B cell (primary cell): ENCODE data around the gene CABLES2. TPM values are rescaled to one million over a fixed set of nuclear protein-coding genes. Genes with fewer than 3 reads are reported as not detected.

ENCODE experiments used
- ATAC-seq: fragments of 200-7000 bp; cut with Tn5 transposase; one replicate; pipeline ENCODE4 v1.10.0; 2021; ENCODE audit warnings: low read depth, mild to moderate bottlenecking, moderate number of reproducible peaks, moderate library complexity
- CTCF ChIA-PET: fragments of 350-600 bp; sonication (Branson Sonifier 250); formaldehyde crosslinking; loops from one replicate; lab custom pipeline; 2021; ENCODE audit warnings: antibody characterized with exemption, inconsistent platforms; lab: Charles Lee
- POLR2A ChIA-PET: fragments of 350-600 bp; sonication (Branson Sonifier 250); formaldehyde crosslinking; loops from one replicate; lab custom pipeline; 2021; ENCODE audit warnings: antibody characterized with exemption; lab: Charles Lee
- DNase-seq: peaks from one replicate; pipeline ENCODE4 v3.0.0; 2013
- H2AFZ ChIP-seq: 2 replicates; pipeline ENCODE4 v1.6.1; 2012; ENCODE audit warnings: mild to moderate bottlenecking, low read depth, low read length; ENCODE audit not compliant: insufficient read depth, poor library complexity, severe bottlenecking
- H3K27ac ChIP-seq, 2 donors: 1 replicate in 1 of 2; 2 replicates in 1 of 2; pipeline ENCODE4 v1.5.1; 2012 to 2013; ENCODE audit warnings: low read length in 2 of 2, mild to moderate bottlenecking in 2 of 2, moderate library complexity in 1 of 2
- H3K27me3 ChIP-seq, 4 experiments: fragments of 200-600 bp in 1 of 4; sonication (generic) in 1 of 4; replicated peaks in 1 of 4; 1 replicate in 2 of 4; 2 replicates in 2 of 4; pipeline versions ENCODE4 v1.6.1 to v1.7.0; 2013 to 2016; ENCODE audit warnings: low read length in 3 of 4, mild to moderate bottlenecking in 2 of 4, mixed read lengths in 1 of 4, moderate library complexity in 1 of 4; ENCODE audit not compliant: insufficient read depth in 4 of 4, control insufficient read depth in 3 of 4; ENCODE audit errors: control extremely low read depth in 1 of 4
- H3K36me3 ChIP-seq, 2 experiments: replicated peaks in 1 of 2; 1 replicate in 1 of 2; 2 replicates in 1 of 2; pipeline versions ENCODE4 v1.6.1 to v1.7.1; 2013; ENCODE audit warnings: low read length in 1 of 2; ENCODE audit not compliant: insufficient read depth in 2 of 2, control insufficient read depth in 1 of 2; ENCODE audit errors: control extremely low read depth in 1 of 2, extremely low read depth in 1 of 2
- H3K4me1 ChIP-seq, 2 donors: fragments of 200-600 bp in 1 of 2; sonication (generic) in 1 of 2; 1 replicate in 1 of 2; 2 replicates in 1 of 2; pipeline versions ENCODE4 v1.5.1 to v1.6.1; 2013 to 2017; ENCODE audit warnings: low read length in 2 of 2; ENCODE audit not compliant: control insufficient read depth in 2 of 2, insufficient read depth in 2 of 2
- H3K4me2 ChIP-seq: replicated peaks from 2 replicates; pipeline ENCODE3; 2012; ENCODE audit warnings: mild to moderate bottlenecking, low read depth, low read length; ENCODE audit not compliant: poor library complexity, severe bottlenecking
- H3K4me3 ChIP-seq, 5 experiments: fragments of 200-600 bp in 1 of 5; sonication (generic) in 1 of 5; 1 replicate in 3 of 5; 2 replicates in 2 of 5; pipeline versions ENCODE4 v1.5.1 to v1.7.0; 2011 to 2016; ENCODE audit warnings: low read length in 4 of 5, mild to moderate bottlenecking in 4 of 5, low read depth in 2 of 5, control low read depth in 1 of 5, moderate library complexity in 1 of 5; ENCODE audit not compliant: insufficient read depth in 1 of 5; ENCODE audit errors: control extremely low read depth in 1 of 5, extremely low read depth in 1 of 5
- H3K79me2 ChIP-seq: fragments of 200-600 bp; sonication (generic); one replicate; pipeline ENCODE4 v1.6.0; 2016; ENCODE audit warnings: low read length; ENCODE audit not compliant: control insufficient read depth, insufficient read depth
- H3K9ac ChIP-seq: fragments of 200-600 bp; sonication (generic); 2 replicates; pipeline ENCODE4 v1.6.1; 2017; ENCODE audit warnings: mild to moderate bottlenecking, low read length, moderate library complexity
- H3K9me3 ChIP-seq, 3 donors: one replicate each; pipeline versions ENCODE4 v1.6.1 to v1.7.1; 2013; ENCODE audit warnings: low read length in 2 of 3; ENCODE audit not compliant: control insufficient read depth in 2 of 3, insufficient read depth in 1 of 3; ENCODE audit errors: control extremely low read depth in 1 of 3
- H4K20me1 ChIP-seq: 2 replicates; pipeline ENCODE4 v1.6.0; 2012; ENCODE audit warnings: mild to moderate bottlenecking, low read length; ENCODE audit not compliant: insufficient read depth, control insufficient read depth, poor library complexity, severe bottlenecking
- H3K27ac Mint-ChIP-seq: one replicate; pipeline ENCODE4 v1.8.0; 2021; ENCODE audit warnings: mixed read lengths
- H3K27me3 Mint-ChIP-seq: one replicate; pipeline ENCODE4 v1.8.0; 2021; ENCODE audit warnings: mixed read lengths
- H3K4me1 Mint-ChIP-seq: one replicate; pipeline ENCODE4 v1.8.0; 2021; ENCODE audit warnings: mixed read lengths
- H3K4me3 Mint-ChIP-seq: one replicate; pipeline ENCODE4 v1.8.0; 2021; ENCODE audit warnings: mixed read lengths
- H3K9me3 Mint-ChIP-seq: one replicate; pipeline ENCODE4 v1.8.0; 2022; ENCODE audit warnings: mixed read lengths; ENCODE audit not compliant: insufficient read depth
- EZH2 ChIP-seq: IDR thresholded peaks from 2 replicates; pipeline ENCODE4 v1.6.1; 2012; ENCODE audit warnings: borderline replicate concordance, low read depth, mild to moderate bottlenecking, moderate library complexity, low read length; ENCODE audit not compliant: insufficient read depth, poor library complexity, severe bottlenecking
- WGBS: methylation state at CpG from one replicate; pipeline ENCODE4 v1.1.5; 2013; ENCODE audit warnings: missing lambda C conversion rate; ENCODE audit not compliant: insufficient coverage; 5-methylcytosine and 5-hydroxymethylcytosine counted together
- intact Hi-C: fragments of 100-400 bp; cut with micrococcal nuclease; formaldehyde crosslinking; loops from one replicate; pipeline ENCODE4 v1.10.0; 2022
- polyA plus RNA-seq: library from polyadenylated mRNA; depleted of rRNA; stranded (reverse); fragments of >200 nt; gene quantifications from 2 replicates; pipeline ENCODE4 v1.2.3, GENCODE V29; 2012
- total RNA-seq, 2 donors: library from RNA; stranded (reverse); fragments of 120-200 nt in 1 of 2; gene quantifications; 1 replicate in 1 of 2; 2 replicates in 1 of 2; pipeline versions ENCODE4 v1.2.3 to v1.2.4, GENCODE V29; 2013 to 2022
- TF ChIP-seq, protein P1 (sequence below): fragments of 200-600 bp; IDR thresholded peaks from one replicate; pipeline ENCODE4 v1.8.0; 2022; ENCODE audit warnings: antibody characterized with exemption, mild to moderate bottlenecking

CABLES2 gene
- total and polyA plus RNA-seq, 2 donors (not counting 1 experiment from before 2014, with no cell fraction given): 4.8 to 8.2 TPM

DNA sequence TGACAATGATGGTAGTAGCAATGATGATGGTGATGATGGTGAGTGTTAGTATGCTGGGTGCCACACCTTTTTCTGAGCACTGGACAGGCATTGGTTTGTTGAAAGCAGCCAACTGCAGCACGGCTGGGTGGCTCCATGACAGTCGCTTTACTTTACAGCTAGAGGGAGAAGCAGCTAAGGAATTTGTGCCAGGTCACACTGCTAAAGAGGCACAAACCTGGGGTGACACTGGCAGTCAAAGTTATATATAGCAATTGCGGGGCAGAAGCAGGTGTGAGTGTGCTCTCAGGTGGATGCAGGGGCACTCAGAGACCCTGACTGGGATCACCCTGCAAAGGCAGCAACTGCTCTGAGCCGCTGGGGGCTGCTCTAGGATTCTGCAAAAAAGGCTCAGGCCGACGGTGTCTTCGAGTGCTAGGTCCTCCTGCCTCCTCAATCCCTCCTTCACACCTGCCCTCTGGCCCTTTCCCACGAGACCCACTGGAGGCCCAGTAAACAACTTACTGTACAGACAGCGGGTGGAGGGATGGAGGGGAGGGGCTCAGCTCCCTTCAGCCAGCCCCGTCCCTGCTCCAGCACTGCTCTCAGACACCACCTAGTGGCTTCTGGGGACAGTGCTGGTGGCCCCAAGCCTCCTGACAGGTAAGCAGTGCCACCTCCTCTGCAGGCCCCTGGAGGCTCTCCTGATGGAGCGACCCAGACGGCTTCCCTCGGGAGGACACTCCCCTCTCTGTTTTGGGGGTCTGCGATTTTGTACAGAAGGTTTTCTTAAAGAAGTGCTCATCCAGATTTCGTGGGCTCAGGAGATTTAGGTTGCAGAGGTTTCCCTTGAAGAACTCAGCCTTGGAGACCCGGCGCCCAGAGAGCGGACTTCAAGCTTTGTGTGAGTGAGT, 24.5 kb downstream of the CABLES2 start:
- Histone ChIP-seq H3K4me2 (no peak overlapping the region), H3K79me2 (peaks cover 24% of the 10 kb centered on the region), H2AFZ (no peak overlapping the region), H3K4me3 (no peak overlapping the region), H3K9me3 (no peaks in the 10 kb centered on the region), H3K4me1 (peaks cover 8 to 22% of the 10 kb centered on the region in 2 donors), H4K20me1 (peaks cover 4% of the 10 kb centered on the region), H3K36me3 (no peaks in the 10 kb centered on the region), H3K27ac (no peak overlapping the region), H3K27me3 (no peaks in the 10 kb centered on the region), H3K9ac (no peak overlapping the region)
- CTCF ChIA-PET: interaction anchor here (0.6 to 2.6 kb wide), 31 partner anchors 9 to 426 kb away, joined by 3 to 81 read pairs (median 4); partner anchors contain the start of genes ADRM1, LAMA5 and OSBPL2
- Mint-ChIP-seq H3K27me3 (no peaks in the 10 kb centered on the region), H3K9me3 (peaks cover 4% of the 10 kb centered on the region), H3K4me3 (peak overlapping the region; percentile 26), H3K27ac (peak overlapping the region; percentile 82), H3K4me1 (peaks cover 32% of the 10 kb centered on the region)
- ATAC-seq (peak; percentile 82), DNase-seq (peak; percentile 87)
- no peak for TF ChIP-seq EZH2
- TF ChIP-seq, protein P1, sequence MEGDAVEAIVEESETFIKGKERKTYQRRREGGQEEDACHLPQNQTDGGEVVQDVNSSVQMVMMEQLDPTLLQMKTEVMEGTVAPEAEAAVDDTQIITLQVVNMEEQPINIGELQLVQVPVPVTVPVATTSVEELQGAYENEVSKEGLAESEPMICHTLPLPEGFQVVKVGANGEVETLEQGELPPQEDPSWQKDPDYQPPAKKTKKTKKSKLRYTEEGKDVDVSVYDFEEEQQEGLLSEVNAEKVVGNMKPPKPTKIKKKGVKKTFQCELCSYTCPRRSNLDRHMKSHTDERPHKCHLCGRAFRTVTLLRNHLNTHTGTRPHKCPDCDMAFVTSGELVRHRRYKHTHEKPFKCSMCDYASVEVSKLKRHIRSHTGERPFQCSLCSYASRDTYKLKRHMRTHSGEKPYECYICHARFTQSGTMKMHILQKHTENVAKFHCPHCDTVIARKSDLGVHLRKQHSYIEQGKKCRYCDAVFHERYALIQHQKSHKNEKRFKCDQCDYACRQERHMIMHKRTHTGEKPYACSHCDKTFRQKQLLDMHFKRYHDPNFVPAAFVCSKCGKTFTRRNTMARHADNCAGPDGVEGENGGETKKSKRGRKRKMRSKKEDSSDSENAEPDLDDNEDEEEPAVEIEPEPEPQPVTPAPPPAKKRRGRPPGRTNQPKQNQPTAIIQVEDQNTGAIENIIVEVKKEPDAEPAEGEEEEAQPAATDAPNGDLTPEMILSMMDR: peak; percentile 93
- POLR2A ChIA-PET: interaction anchor here (1.4 kb wide), 1 partner anchor 82 kb away, joined by 3 read pairs; no protein-coding TSS in a partner anchor
- intact Hi-C loops: loop anchor here (1.0 to 10.0 kb wide), 4 partner anchors 80 to 372 kb away; partner anchors contain the start of genes ADRM1, LSM14B and OSBPL2
- WGBS: 37% methylated on average over 12 of the region's 18 CpGs
